GM19372 (cell line): ENCODE data around the gene NPHP4.
"Not testable (repeated sequence)": the region's sequence is repeated elsewhere in the genome, so short reads cannot be mapped to it uniquely, and the experiment has no call there.

Experiments
- ATAC-seq: cut with Tn5 transposase; IDR thresholded peaks from one replicate; pipeline ENCODE4 v1.9.1; 2021; ENCODE audit warnings: mild to moderate bottlenecking, low read depth, moderate library complexity; ENCODE audit not compliant: unreplicated experiment

NPHP4 gene

GRCh38 chr1:6025269-6026094, 33.3 kb upstream of the NPHP4 start:
- ATAC-seq, result no peak

DNA sequence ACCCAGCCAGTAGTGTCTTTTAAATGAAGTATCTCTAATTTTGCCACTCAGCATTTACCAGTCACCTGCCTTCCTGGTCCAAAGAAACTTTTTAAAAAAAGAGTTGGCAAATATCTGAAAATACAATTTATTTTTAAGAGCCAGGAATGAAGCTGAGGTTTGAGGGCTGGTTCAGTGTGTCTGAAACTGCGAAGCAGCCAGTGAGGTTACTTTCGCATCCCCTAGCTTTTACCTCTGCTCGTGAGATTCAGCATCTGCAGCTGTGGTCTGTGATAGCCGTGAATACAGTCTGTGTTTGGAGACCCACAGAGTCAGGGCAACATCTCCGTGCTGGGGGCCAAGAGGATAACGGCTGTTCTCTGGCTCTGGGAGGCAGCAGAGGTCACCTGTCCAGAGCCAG, 32.2 kb upstream of the NPHP4 start:
- no peak for ATAC-seq

- ATAC-seq, result no peak
Observed at GRCh38 chr1:6023346-6023745, 31.1 kb upstream of the NPHP4 start.

DNA sequence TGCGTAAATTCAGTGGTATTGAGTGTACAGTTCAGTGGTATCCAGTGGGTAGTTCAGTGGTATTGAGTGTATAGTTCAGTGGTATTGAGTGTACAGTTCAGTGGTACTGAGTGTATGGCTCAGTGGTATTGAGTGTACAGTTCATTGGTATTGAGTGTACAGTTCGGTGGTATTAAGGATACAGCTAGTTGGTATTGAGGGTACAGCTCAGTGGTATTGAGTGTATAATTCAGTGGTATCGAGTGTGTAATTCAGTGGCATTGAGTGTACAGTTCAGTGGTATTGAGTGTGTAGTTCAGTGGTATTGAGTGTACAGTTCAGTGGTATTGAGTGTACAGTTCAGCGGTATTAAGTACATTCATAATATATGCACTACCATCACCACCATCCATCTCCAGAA, 30.0 kb upstream of the NPHP4 start:
- no peak for ATAC-seq

DNA sequence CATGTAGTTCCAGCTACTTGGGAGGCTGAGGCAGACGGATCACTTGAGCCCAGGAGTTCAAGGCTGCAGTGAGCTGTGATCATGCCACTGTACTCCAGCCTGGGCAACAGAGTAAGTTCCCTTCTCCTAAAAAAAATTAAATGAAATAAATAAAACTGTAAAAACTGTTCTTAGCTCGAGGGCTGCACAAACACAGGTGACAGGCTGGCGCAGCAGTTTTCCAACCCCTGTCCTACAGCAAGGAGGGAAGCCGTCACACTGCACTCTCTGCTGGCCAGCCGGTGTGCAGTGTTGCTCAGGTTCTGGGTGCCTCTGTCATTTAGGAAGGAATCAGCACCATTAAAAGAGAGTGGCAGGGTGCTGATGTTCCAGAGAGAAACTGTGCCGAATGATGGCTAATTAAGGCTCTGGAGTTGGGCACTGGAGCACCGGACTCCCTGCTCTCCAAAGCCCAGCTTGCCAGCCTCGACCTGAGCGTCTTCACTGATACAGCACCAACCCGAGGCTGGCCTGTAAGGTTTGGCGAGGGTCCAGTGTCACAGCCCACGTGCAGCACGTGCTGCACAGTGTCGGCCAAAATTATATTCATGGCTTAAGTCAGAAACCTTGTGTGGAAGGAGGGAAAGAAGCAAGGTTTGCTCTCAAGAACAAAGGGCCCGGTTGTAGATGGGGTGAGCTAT, 27.1 kb upstream of the NPHP4 start:
- ATAC-seq, result no peak

GRCh38 chr1:6017654-6018053, 25.4 kb upstream of the NPHP4 start:
- not testable (repeated sequence) for ATAC-seq

- ATAC-seq, result no peak
Observed at GRCh38 chr1:6016191-6016865, 24.1 kb upstream of the NPHP4 start.

GRCh38 chr1:6014130-6014999, 22.1 kb upstream of the NPHP4 start:
- ATAC-seq, result no peak

DNA sequence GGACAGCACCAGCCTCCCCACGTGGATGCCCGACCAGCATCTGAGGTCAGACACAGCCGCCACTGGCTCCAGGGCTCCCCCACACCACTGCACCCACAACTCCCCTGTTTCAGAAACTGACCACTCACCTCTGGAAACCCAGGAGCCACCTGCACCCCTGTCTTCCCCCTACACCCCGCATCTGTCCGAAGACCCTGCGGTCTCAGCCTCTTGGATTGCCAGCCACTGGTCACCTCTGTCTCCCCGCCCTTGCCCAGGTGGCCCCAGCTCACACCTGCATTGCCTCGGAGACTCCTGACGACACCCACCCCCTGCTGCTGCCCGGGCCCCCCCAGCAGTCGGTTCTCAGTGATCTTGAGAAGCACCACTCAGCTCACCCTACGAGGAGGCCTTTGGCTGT, 21.3 kb upstream of the NPHP4 start:
- no peak for ATAC-seq

DNA sequence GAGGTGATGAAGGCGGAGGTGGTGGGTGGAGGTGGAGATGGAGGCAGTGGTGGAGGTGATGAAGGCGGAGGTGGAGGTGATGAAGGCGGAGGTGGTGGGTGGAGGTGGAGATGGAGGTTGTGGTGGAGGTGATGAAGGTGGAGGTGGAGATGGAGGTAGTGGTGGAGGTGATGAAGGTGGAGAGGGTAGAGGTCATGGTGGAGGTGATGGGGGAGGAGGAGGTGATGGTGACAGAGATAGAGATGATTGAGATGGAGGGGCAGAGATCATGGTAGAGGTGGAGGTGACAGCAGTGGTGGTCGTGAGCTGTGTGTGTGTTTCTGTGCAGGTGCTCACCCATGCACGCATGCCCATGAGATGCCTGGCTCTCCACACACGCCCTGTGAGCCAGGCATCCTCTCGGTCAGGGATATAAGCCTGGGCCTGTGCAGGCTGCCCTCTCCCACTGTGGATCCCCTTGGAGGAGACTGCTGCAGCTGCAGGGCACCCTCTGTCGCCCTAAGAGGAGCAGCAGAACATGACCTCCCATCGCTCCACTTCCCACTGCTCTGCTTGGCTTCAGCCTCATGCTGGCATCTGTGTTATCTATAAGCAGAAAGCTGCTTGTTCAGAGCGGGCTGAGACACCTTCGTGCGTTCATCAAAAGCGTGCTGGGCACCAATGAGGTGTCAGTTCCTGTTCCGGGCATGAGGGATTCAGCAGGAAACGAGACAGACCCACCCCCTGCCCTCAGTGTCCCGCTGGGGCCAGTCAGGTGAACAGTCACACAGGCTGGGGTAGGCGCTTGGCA, 20.5 kb upstream of the NPHP4 start:
- ATAC-seq, result no peak

DNA sequence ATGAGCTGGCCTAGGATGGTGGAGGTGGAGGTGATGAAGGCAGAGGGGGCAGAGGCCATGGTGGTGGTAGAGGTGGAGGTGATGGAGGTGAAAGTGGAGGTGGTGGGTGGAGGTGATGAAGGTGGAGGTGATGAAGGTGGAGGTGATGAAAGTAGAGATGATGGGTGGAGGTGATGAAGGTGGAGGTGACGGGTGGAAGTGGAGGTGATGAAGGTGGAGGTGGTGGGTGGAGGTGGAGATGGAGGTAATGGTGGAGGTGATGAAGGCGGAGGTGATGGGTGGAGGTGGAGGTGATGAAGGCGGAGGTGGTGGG, 19.7 kb upstream of the NPHP4 start:
- ATAC-seq, result no peak

DNA sequence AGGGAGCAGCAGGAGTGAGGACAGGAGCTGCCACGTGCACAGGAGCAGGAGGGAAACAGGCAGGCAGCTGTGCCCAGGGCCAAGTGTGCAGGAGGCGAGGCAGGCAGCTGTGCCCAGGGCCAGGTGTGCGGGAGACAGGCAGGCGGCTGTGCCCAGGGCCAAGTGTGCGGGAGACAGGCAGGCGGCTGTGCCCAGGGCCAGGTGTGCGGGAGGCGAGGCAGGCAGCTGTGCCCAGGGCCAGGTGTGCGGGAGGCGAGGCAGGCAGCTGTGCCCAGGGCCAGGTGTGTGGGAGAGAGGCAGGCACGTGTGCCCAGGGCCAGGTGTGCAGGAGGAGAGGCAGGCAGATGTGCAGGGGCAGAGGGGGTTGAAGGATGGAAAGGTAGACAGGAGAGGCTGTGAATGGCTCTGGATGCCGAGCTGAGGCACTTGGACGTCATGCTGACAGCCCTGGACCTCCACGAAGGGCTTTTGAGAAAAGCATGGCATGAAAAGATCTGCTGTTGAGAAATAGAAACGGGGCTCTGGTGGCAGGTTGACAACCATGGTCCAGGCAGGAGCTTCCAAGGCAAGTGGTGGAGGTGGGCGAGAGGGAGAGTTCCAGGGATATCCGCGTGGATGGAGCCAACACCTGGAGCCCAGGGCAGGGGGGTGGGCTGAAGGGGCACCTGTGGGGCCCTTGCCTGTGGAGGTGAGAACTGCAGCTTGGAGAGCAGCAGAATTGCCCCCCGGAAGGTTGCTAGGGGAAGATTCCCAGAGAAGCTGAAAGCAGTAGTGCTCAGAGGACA, 19.1 kb upstream of the NPHP4 start:
- ATAC-seq, result no peak

DNA sequence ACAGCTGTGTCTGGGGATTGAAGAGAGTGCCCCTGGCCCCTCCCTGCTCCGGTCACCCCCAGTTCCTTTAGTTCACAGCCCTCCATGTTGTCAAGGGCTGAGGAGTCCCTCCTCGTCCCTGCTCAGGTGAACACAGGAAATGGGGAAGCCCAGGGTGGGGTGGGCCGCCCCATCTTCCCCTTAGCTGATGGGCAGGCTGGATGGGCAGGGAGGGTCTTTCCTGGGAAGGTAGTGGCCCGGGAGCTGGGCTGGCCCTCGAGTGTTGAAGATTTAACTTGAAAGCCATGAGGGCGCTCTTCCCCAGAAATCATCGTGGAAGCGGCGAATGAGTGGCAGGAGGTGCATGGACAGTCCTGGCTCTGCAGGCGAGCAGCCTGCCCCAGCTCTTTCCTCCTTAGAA, 18.3 kb upstream of the NPHP4 start:
- ATAC-seq, result no peak

DNA sequence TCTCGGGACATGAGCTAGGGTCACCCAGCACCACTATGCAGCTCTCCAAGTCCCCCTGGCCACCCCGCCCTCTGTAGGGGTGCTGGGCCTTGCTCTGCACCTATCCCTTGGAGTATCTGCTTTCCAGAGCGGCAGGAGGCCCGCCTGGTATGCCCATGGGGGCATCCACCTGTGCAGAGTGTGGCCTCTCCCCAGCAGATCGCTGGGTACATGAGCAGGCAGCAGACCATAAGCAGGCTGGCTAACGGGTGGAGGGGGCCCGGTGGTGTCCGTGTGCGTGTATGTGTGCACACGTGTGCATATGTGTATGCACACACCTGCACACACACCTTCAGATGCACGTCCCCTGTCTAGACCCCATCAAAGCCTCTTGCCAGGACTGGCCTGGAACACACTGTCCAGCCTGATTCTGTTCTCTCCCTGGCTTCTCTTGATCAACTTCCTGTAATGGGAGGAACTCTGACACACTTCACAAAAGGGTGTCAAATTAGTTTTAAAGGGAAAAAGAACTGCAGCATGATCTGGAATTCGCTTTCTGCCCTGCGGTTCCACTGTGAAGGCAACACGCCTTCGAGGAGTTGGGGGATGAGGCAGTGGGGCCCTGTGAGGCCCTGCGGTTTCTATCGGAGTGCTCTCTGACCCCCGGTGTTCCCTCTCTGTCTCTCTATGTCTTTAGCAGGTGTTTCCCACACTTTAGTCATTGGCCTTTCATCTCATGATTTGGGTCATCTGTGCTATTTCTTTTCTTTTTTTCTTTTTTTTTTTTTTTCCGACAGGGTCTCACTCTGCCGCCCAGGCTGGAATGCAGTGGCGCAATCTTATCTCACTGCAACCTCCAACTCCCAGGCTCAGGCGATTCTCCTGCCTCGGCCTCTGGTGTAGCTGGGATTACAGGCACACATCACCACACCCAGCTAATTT, 17.2 kb upstream of the NPHP4 start:
- ATAC-seq, result no peak

DNA sequence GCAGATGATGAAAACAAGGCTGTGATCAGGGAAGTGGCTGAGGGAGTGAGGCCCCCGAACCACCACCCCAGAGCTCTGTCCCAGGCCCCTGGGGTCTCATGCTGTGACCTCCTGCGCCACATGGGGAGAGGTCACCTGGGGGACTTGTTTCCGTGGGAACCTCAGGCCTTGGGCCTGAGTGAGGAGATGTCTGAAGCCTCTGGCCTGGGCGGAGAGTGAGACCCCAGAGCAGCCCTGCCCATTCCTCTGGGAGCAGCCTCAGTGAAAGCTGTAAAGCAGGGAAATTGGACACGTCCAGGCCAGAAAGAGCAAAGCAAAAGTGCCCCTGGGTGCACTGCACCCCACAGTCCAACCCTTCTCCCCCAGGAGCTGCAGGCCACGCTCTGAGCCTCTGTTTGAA, 16.5 kb upstream of the NPHP4 start:
- no peak for ATAC-seq

- ATAC-seq, result no peak
Observed at GRCh38 chr1:6008084-6008415, 15.8 kb upstream of the NPHP4 start.

DNA sequence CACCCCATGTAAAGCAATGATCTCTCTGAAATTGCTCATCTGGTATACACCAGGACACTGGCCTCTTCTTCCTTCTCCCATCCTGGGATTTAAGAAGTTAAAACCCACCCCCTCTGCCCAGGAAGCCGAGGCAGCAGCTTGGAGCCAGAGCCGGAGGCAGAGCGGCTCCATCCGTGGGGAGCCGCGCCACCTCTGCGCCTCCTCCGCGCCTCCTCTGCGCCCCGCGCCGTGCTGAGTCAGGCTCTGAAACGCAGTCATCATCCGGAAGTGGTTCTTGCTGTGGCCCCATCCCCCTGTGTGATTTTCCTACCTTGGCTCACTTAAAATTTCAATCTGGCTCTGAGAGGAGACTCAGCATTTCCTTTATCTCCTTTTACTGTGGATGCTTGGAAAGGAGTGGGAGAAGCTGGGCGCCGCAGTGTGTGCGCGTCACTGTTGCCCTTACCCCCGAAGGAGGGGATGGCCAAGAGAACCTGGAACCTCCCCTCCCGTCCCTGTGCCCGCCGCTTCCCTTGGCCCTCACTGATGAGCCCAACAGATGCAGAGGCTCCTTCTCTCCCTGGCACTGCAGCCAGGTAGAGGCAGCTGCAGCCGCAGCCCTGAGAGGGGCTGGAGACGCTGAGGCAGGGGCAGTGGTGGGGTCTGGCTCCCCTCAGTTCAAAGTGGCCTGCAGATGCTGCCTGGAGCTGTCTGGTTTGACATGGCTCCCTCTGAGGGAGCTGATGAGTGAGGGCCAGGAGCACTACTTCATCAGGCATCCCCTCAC, 15.3 kb upstream of the NPHP4 start:
- ATAC-seq, result no peak

- ATAC-seq, result no peak
Observed at GRCh38 chr1:6006882-6007281, 14.7 kb upstream of the NPHP4 start.
